H9 (cell line): ENCODE data around the gene MBNL1. TPM values are rescaled to one million over a fixed set of nuclear protein-coding genes. Genes with fewer than 3 reads are reported as not detected.

Experiments used
- DNase-seq: peaks from one replicate; pipeline ENCODE4 v3.0.0-alpha.2; 2017
- H2AFZ ChIP-seq: one replicate; pipeline ENCODE4 v1.6.1; 2013; ENCODE audit warnings: mild to moderate bottlenecking, low read length, control low read depth, moderate library complexity
- H2AK5ac ChIP-seq: 2 replicates; pipeline ENCODE4 v1.6.1; 2013; ENCODE audit warnings: low read length, control low read depth, mixed read lengths; ENCODE audit not compliant: insufficient read length
- H2BK120ac ChIP-seq: one replicate; pipeline ENCODE4 v1.6.1; 2013; ENCODE audit warnings: low read depth, mild to moderate bottlenecking, low read length, control low read depth, inconsistent platforms; ENCODE audit not compliant: poor library complexity, severe bottlenecking
- H2BK12ac ChIP-seq: 2 replicates; pipeline ENCODE4 v1.6.1; 2013; ENCODE audit warnings: low read length, control low read depth, mixed read lengths, low read depth; ENCODE audit not compliant: insufficient read length
- H2BK15ac ChIP-seq: 2 replicates; pipeline ENCODE4 v1.6.1; 2013; ENCODE audit warnings: low read depth, low read length, control low read depth
- H2BK20ac ChIP-seq: one replicate; pipeline ENCODE4 v1.6.1; 2013; ENCODE audit warnings: low read depth, mild to moderate bottlenecking, low read length, control low read depth, inconsistent platforms; ENCODE audit not compliant: poor library complexity, severe bottlenecking
- H2BK5ac ChIP-seq: 2 replicates; pipeline ENCODE4 v1.6.1; 2013; ENCODE audit warnings: low read length, control low read depth, mixed read lengths; ENCODE audit not compliant: insufficient read length
- H3K14ac ChIP-seq: 2 replicates; pipeline ENCODE4 v1.6.1; 2013; ENCODE audit warnings: low read length, control low read depth; ENCODE audit not compliant: insufficient read depth
- H3K18ac ChIP-seq: 2 replicates; pipeline ENCODE4 v1.6.1; 2013; ENCODE audit warnings: low read depth, mild to moderate bottlenecking, mixed read lengths, low read length, control low read depth; ENCODE audit not compliant: insufficient read length
- H3K23ac ChIP-seq: 2 replicates; pipeline ENCODE4 v1.6.1; 2013; ENCODE audit warnings: low read length, control low read depth, mixed read lengths, low read depth; ENCODE audit not compliant: insufficient read length
- H3K23me2 ChIP-seq: 2 replicates; pipeline ENCODE4 v1.6.1; 2013; ENCODE audit warnings: low read depth, mild to moderate bottlenecking, mixed read lengths, low read length, control low read depth; ENCODE audit not compliant: insufficient read length, poor library complexity, severe bottlenecking
- H3K27ac ChIP-seq: 2 replicates; pipeline ENCODE4 v1.5.1; 2013; ENCODE audit warnings: low read length, control low read depth, mixed read lengths, low read depth; ENCODE audit not compliant: insufficient read length
- H3K27me3 ChIP-seq: 2 replicates; pipeline ENCODE4 v1.6.1; 2013; ENCODE audit warnings: low read length, control low read depth, inconsistent platforms; ENCODE audit not compliant: insufficient read depth
- H3K4ac ChIP-seq: 2 replicates; pipeline ENCODE4 v1.6.1; 2013; ENCODE audit warnings: low read depth, mild to moderate bottlenecking, control low read depth, inconsistent platforms, low read length, moderate library complexity
- H3K4me1 ChIP-seq: 2 replicates; pipeline ENCODE4 v1.6.1; 2013; ENCODE audit warnings: low read length, control low read depth, inconsistent platforms; ENCODE audit not compliant: insufficient read depth
- H3K4me2 ChIP-seq: 2 replicates; pipeline ENCODE4 v1.6.1; 2013; ENCODE audit warnings: low read length, control low read depth, mixed read lengths; ENCODE audit not compliant: insufficient read length, insufficient read depth
- H3K56ac ChIP-seq: 2 replicates; pipeline ENCODE4 v1.6.1; 2013; ENCODE audit warnings: low read depth, mild to moderate bottlenecking, mixed read lengths, low read length, control low read depth; ENCODE audit not compliant: insufficient read length
- H3K79me1 ChIP-seq: 2 replicates; pipeline ENCODE4 v1.6.1; 2013; ENCODE audit warnings: low read depth, mild to moderate bottlenecking, moderate library complexity, low read length, control low read depth, inconsistent platforms; ENCODE audit not compliant: insufficient read depth, poor library complexity, severe bottlenecking
- H3K79me2 ChIP-seq: 2 replicates; pipeline ENCODE4 v1.6.1; 2013; ENCODE audit warnings: low read length, control low read depth, inconsistent platforms; ENCODE audit not compliant: insufficient read depth
- H3K9ac ChIP-seq: 2 replicates; pipeline ENCODE4 v1.6.1; 2013; ENCODE audit warnings: low read length, control low read depth, mixed read lengths; ENCODE audit not compliant: insufficient read length; ENCODE audit errors: extremely low read depth
- H3K9me3 ChIP-seq: one replicate; pipeline ENCODE4 v1.6.1; 2013; ENCODE audit warnings: low read depth, low read length, inconsistent platforms; ENCODE audit not compliant: control insufficient read depth
- H3T11ph ChIP-seq: one replicate; pipeline ENCODE4 v1.6.1; 2013; ENCODE audit warnings: mild to moderate bottlenecking, low read length, control low read depth, inconsistent platforms
- H4K20me1 ChIP-seq: one replicate; pipeline ENCODE4 v1.6.1; 2013; ENCODE audit not compliant: control insufficient read depth, insufficient read length, insufficient read depth
- H4K5ac ChIP-seq: 2 replicates; pipeline ENCODE4 v1.6.1; 2013; ENCODE audit warnings: low read depth, mild to moderate bottlenecking, mixed read lengths, low read length, control low read depth; ENCODE audit not compliant: insufficient read length
- H4K8ac ChIP-seq: replicated peaks from 2 replicates; pipeline ENCODE4 v1.6.1; 2013; ENCODE audit warnings: low read length, control low read depth, mixed read lengths, low read depth; ENCODE audit not compliant: insufficient read length
- H4K91ac ChIP-seq: 2 replicates; pipeline ENCODE4 v1.6.1; 2013; ENCODE audit warnings: low read depth, mild to moderate bottlenecking, moderate library complexity, mixed read lengths, low read length, control low read depth; ENCODE audit not compliant: insufficient read length
- H3K27ac Mint-ChIP-seq, 3 experiments: 2 replicates in 2 of 3; 3 replicates in 1 of 3; pipeline ENCODE4 v1.8.0; 2020 to 2021; ENCODE audit warnings: mixed read lengths in 3 of 3, mild to moderate bottlenecking in 1 of 3, moderate library complexity in 1 of 3
- H3K27me3 Mint-ChIP-seq: 2 replicates; pipeline ENCODE4 v1.8.0; 2021; ENCODE audit warnings: low read depth, mild to moderate bottlenecking, moderate library complexity, mixed read lengths
- H3K36me3 Mint-ChIP-seq, 3 experiments: 2 replicates in 2 of 3; 3 replicates in 1 of 3; pipeline ENCODE4 v1.8.0; 2020 to 2021; ENCODE audit warnings: low read depth in 3 of 3, mixed read lengths in 3 of 3; ENCODE audit not compliant: insufficient read depth in 1 of 3
- H3K4me1 Mint-ChIP-seq, 2 experiments: 2 replicates each; pipeline ENCODE4 v1.8.0; 2020; ENCODE audit warnings: mixed read lengths in 2 of 2
- H3K4me3 Mint-ChIP-seq, 2 experiments: 2 replicates in 1 of 2; 3 replicates in 1 of 2; pipeline ENCODE4 v1.8.0; 2020 to 2021; ENCODE audit warnings: mild to moderate bottlenecking in 2 of 2, mixed read lengths in 2 of 2, moderate library complexity in 1 of 2
- H3K9me3 Mint-ChIP-seq, 2 experiments: 2 replicates in 1 of 2; 3 replicates in 1 of 2; pipeline ENCODE4 v1.8.0; 2020; ENCODE audit warnings: mild to moderate bottlenecking in 2 of 2, mixed read lengths in 2 of 2, moderate library complexity in 1 of 2
- total RNA-seq: library from RNA; stranded (reverse); gene quantifications from 2 replicates; pipeline ENCODE4 v1.2.1, GENCODE V29; 2021
- TF ChIP-seq, protein P1 (sequence below): fragments of 200-600 bp; sonication (generic); conservative IDR thresholded peaks from 3 replicates; pipeline ENCODE4 v1.8.0; 2021; ENCODE audit warnings: antibody characterized with exemption, mild to moderate bottlenecking

Gene MBNL1
- total RNA-seq, 1 experiment from 2014 or later, result 14.9 TPM

DNA sequence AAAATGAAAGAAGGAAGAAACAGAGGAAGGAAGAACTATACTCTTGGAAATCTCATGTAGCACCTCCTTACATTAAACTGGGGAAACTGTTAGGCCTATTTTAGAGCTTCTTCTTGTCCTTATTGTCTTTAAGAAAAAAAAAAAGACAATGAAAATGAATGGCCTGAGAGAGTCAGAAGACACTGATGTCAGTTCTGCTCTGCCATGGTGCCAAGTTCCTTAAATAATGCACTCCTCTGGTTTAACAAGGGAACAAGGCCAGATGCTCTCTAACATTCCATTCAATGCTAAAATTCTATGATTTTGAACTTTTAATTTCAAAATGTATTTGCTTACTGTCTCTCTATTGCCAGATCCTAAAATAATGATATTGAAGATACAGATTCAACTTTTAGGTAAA, 4.4 kb upstream of the MBNL1 start:
- no peak overlapping the region for H3K4ac ChIP-seq
- H2BK12ac ChIP-seq, result no peak overlapping the region
- no peak overlapping the region for H2BK120ac ChIP-seq
- no peak overlapping the region for H3K27ac ChIP-seq
- no peak overlapping the region for H3K9ac ChIP-seq
- H2BK15ac ChIP-seq, result no peak overlapping the region
- Mint-ChIP-seq H3K27ac (no peak overlapping the region), H3K27me3 (peaks cover 20% of the 10 kb centered on the region), H3K4me1 (peaks cover 19 to 22% of the 10 kb centered on the region in 2 experiments), H3K9me3 (no peaks in the 10 kb centered on the region), H3K4me3 (no peak overlapping the region), H3K36me3 (no peaks in the 10 kb centered on the region)
- DNase-seq, result no peak
- H2AK5ac ChIP-seq, result no peak overlapping the region
- H2AFZ ChIP-seq, result no peak overlapping the region
- peaks cover 4% of the 10 kb centered on the region; the same call in 1 of the 2 replicates for H3K27me3 ChIP-seq
- H3K4me1 ChIP-seq, result no peaks in the 10 kb centered on the region; the same call in 1 of the 2 replicates
- H3K4me2 ChIP-seq, result no peak overlapping the region
- H3T11ph ChIP-seq, result no peak overlapping the region
- no peak overlapping the region for H4K8ac ChIP-seq
- no peaks in the 10 kb centered on the region for H3K79me1 ChIP-seq
- H3K14ac ChIP-seq, result no peak overlapping the region
- TF ChIP-seq, protein P1, sequence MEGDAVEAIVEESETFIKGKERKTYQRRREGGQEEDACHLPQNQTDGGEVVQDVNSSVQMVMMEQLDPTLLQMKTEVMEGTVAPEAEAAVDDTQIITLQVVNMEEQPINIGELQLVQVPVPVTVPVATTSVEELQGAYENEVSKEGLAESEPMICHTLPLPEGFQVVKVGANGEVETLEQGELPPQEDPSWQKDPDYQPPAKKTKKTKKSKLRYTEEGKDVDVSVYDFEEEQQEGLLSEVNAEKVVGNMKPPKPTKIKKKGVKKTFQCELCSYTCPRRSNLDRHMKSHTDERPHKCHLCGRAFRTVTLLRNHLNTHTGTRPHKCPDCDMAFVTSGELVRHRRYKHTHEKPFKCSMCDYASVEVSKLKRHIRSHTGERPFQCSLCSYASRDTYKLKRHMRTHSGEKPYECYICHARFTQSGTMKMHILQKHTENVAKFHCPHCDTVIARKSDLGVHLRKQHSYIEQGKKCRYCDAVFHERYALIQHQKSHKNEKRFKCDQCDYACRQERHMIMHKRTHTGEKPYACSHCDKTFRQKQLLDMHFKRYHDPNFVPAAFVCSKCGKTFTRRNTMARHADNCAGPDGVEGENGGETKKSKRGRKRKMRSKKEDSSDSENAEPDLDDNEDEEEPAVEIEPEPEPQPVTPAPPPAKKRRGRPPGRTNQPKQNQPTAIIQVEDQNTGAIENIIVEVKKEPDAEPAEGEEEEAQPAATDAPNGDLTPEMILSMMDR, result no peak
- H3K79me2 ChIP-seq, result no peaks in the 10 kb centered on the region
- H3K23ac ChIP-seq, result no peak overlapping the region
- H4K91ac ChIP-seq, result no peak overlapping the region
- H2BK5ac ChIP-seq, result no peak overlapping the region
- H4K20me1 ChIP-seq, result no peaks in the 10 kb centered on the region
- peaks cover 7% of the 10 kb centered on the region for H3K23me2 ChIP-seq
- H3K56ac ChIP-seq, result no peak overlapping the region
- H4K5ac ChIP-seq, result no peak overlapping the region
- no peak overlapping the region for H3K18ac ChIP-seq
- no peak overlapping the region for H2BK20ac ChIP-seq
- no peaks in the 10 kb centered on the region for H3K9me3 ChIP-seq
